SK-N-MC (cell line): Measurements from ENCODE around the gene ANKS1B.

Experiments
- DNase-seq: peaks from one replicate; pipeline ENCODE4 v3.0.0-alpha.2; 2011; ENCODE audit warnings: low read depth, low spot score
- H3K27ac ChIP-seq: fragments of 200-600 bp; sonication (generic); 2 replicates; pipeline ENCODE4 v1.5.1; 2016; ENCODE audit warnings: mixed run types
- H3K36me3 ChIP-seq: fragments of 200-600 bp; sonication (generic); 2 replicates; pipeline ENCODE4 v1.6.1; 2017; ENCODE audit warnings: antibody characterized with exemption, low read length, mixed read lengths; ENCODE audit not compliant: insufficient read depth
- H3K4me3 ChIP-seq: fragments of 200-600 bp; sonication (generic); 2 replicates; pipeline ENCODE4 v1.5.1; 2016
- H3K9ac ChIP-seq: fragments of 200-600 bp; sonication (generic); 2 replicates; pipeline ENCODE4 v1.8.0; 2017; ENCODE audit warnings: mixed run types, mixed read lengths; ENCODE audit not compliant: insufficient read length
- H3K9me3 ChIP-seq: fragments of 200-600 bp; sonication (generic); 2 replicates; pipeline ENCODE4 v1.6.1; 2017; ENCODE audit warnings: low read depth, mild to moderate bottlenecking, antibody characterized with exemption, low read length, moderate library complexity, mixed read lengths
- EZH2 ChIP-seq: fragments of 200-600 bp; sonication (generic); IDR thresholded peaks from one replicate; pipeline ENCODE4 v1.6.1; 2017; ENCODE audit warnings: antibody characterized with exemption
- FOXP2 ChIP-seq: optimal IDR thresholded peaks from 2 replicates; pipeline ENCODE3; 2011; ENCODE audit warnings: mild to moderate bottlenecking, moderate library complexity; ENCODE audit not compliant: insufficient read depth; ENCODE audit errors: extremely low read length, control extremely low read depth
- POLR2AphosphoS5 ChIP-seq: IDR thresholded peaks from 2 replicates; pipeline ENCODE4 v1.6.1; 2012; ENCODE audit warnings: mild to moderate bottlenecking, low read depth, low read length, borderline replicate concordance

The ANKS1B gene

DNA sequence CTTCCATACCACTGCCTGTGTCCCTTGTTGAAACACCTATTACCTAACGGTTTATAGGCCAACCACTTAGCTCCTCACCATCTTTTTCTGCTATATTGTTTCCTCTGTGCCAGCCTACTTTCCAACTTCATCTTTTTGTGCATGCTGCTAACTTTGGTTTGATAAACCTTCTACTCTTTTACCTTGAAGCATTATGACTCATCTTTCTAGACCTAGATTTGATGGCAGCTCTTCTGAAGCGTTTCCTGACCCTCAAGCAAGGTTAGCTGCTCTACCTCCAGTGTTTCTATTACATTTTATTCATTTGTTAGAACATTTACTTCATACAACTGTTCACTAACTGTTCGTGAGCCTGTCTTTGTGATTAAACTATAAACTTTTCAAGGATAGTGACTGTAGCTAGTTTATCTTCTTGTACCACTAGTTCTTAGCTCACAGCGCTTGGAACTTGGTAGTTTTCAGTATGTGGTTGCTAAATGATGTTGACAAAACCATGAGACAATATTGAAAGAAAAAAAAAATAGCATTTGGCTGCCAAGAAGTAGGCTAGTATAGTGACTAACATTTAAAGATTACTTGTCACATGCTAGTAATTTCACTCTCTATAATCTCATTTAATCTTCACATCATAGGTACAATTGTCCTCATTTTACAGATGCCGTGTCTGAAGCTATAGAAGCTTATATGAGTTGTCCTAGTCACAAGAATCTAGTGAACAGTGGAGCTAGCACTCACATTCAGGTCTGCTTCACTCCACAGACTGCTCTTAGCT is 1260.2 kb downstream of the ANKS1B start:
- TF ChIP-seq EZH2 (no peak), FOXP2 (no peak), POLR2AphosphoS5 (no peak)
- H3K27ac ChIP-seq, result no peak overlapping the region
- H3K4me3 ChIP-seq, result no peak overlapping the region
- H3K9me3 ChIP-seq, result no peaks in the 10 kb centered on the region
- no peak for DNase-seq
- no peak overlapping the region for H3K9ac ChIP-seq
- peaks cover 6% of the 10 kb centered on the region; the same call in 1 of the 2 replicates for H3K36me3 ChIP-seq

DNA sequence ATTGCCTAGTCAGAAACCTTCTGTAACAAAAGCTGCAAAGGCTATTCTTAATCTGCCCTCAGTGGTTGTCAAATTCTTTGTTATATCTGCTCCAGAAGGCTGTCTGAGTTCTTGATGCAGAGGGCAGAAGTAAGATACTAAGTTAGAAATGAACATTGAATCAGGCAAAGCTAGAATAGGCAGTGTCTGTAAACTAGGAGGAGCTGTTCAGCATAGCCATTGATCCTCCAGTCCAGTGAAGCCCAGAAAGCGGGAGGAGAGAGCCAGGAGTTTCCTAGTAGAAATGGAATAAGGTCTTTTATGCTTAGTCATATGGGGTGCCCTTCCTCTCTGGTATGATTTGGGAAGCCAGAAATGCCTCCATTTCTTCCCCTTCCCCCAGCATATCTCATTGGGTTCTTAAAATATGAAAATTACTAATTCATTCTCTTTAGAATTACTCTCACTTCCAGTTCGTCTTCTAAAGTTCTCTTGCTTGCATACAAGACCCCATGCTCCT is 1263.5 kb downstream of the ANKS1B start:
- no peak for DNase-seq
- Histone ChIP-seq H3K36me3 (0 out of 2 replicates have a peak, but pooled peaks cover 2% of the 10 kb centered on the region), H3K9me3 (no peaks in the 10 kb centered on the region), H3K4me3 (no peak overlapping the region), H3K9ac (no peak overlapping the region), H3K27ac (no peak overlapping the region)
- TF ChIP-seq POLR2AphosphoS5 (no peak), FOXP2 (no peak), EZH2 (no peak)

DNA sequence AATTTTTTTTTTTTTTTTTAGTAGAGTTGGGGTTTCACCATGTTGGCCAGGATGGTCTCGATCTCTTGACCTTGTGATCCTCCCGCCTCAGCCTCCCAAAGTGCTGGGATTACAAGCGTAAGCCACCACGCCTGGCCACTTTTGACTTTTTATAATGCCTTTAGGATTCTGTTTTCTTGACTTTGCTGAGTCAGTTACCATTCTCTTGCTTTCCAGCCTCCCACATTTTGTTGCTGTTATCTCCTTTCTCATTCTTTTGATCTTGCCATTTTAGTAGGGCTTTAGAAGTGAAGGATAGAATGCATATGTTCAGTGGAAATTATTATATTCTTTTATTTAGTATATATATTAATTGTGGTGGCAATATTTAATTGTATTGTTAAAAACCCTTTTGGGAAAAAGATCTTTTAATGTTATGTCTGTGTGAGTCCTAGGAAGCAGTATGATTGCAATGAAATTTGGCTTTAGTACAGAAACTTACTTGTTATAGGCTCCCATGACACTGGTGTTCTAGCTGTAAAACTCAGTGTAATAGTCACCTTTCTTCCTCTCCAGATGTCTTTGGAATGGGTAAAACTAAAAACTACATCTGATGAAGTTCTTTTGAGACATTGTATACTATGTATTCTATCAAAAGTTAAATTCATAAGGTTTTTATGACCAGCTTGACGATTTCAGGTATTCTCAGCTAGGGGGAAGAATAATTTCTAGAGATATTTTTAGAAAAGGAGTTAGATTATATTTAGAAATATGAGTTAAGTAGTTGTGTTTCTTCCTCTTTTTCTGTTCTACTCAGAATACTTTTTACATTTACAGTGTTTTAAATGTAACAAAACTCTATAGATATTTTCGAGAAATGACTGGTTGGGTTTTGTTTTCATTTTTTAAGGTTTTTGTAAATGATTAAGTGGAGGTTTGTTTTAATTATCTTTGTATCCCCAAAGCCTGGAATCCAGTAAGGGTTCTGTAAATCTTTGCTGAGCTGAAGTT is 1264.9 kb downstream of the ANKS1B start:
- Histone ChIP-seq H3K36me3 (no peaks in the 10 kb centered on the region; the same call in 1 of the 2 replicates), H3K27ac (no peak overlapping the region), H3K9ac (no peak overlapping the region), H3K4me3 (no peak overlapping the region), H3K9me3 (no peaks in the 10 kb centered on the region)
- no peak for DNase-seq
- no peak for TF ChIP-seq POLR2AphosphoS5
- no peak for TF ChIP-seq EZH2
- no peak for TF ChIP-seq FOXP2

DNA sequence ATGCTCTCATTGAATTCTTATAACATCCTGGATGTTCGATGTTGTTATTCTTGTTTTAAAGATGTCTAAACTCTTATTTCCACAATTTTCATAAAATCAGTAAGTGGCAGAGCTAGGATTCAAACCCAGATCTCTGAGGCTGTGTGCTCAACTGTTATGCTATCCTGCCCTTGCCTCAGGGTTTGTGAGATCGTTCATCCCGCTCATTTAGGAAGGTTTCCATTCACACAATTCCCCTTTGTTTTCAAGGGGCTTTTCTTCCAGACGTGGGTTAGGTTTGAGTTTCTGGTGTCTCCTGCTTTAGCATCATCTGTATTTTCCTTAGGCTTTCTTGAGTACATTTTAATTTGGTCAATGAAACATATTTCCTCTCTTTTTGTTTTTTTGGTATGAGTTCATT is 1270.3 kb downstream of the ANKS1B start:
- Histone ChIP-seq H3K9me3 (no peaks in the 10 kb centered on the region), H3K36me3 (no peaks in the 10 kb centered on the region; the same call in none of the 2 replicates), H3K9ac (no peak overlapping the region), H3K4me3 (no peak overlapping the region), H3K27ac (no peak overlapping the region)
- no peak for DNase-seq
- TF ChIP-seq POLR2AphosphoS5, result no peak
- TF ChIP-seq FOXP2, result no peak
- no peak for TF ChIP-seq EZH2

DNA sequence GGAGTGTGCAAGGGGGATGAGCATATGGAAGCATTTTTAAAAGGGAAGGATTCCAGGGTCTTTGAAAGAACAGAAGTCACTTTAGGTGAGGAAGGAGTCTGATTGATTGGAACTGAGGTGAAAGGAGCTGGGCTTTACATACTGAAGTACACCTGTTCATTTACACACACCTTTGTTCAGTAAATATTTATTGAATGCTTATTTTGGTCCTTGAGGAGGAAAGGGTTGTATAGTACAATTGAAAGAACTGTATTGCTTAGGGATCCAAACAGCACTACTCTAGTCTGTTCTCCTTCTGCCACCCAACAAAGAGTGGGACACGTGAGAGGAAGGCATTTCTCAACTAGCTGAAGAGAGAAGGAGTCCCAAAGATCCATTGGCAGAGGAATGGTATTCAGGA is 1275.7 kb downstream of the ANKS1B start:
- Histone ChIP-seq H3K4me3 (no peak overlapping the region), H3K36me3 (no peaks in the 10 kb centered on the region; the same call in 1 of the 2 replicates), H3K9ac (no peak overlapping the region), H3K27ac (no peak overlapping the region), H3K9me3 (no peaks in the 10 kb centered on the region)
- TF ChIP-seq EZH2 (no peak), FOXP2 (no peak), POLR2AphosphoS5 (no peak)
- no peak for DNase-seq

DNA sequence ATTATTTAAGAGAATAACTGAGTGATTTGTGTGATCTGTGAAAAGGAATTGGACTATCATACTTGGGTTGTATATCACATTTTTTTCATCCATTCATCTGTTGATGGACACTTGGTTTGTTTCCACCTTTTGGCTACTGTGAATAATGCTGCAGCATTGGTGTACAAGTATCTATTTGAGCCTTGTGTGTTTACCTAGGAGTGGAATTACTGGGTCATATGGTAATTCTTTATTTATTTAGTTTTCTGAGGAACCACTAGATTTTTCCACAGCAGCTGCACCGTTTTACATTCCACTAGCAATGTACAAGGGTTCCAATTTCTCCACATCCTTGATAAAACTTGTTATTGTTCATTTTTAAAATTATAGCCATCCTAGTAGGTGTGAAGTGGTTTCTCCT is 1283.6 kb downstream of the ANKS1B start:
- Histone ChIP-seq H3K9me3 (no peaks in the 10 kb centered on the region), H3K4me3 (no peak overlapping the region), H3K36me3 (no peaks in the 10 kb centered on the region), H3K27ac (no peak overlapping the region), H3K9ac (no peak overlapping the region)
- no peak for DNase-seq
- no peak for TF ChIP-seq POLR2AphosphoS5
- TF ChIP-seq FOXP2, result no peak

DNA sequence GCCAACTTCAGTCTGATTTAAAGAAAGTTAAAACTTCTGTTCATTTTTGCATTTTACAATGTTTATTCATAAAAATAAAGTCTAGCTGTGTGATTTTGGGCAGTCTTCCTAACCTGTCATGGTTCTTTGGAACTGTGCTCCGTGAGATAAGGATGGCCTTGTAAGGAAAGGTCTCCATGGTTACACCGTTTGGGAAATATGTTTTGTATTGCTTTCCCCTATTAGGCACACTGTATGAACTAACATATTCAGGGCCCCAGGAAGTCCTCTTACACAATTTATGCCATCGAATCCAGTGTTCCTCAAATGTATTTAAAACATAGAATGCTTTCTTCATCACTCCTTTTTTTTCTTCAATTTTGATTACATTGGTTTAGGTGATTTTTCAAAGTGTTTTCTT is 1285.2 kb downstream of the ANKS1B start:
- Histone ChIP-seq H3K27ac (no peak overlapping the region), H3K9me3 (no peaks in the 10 kb centered on the region), H3K9ac (no peak overlapping the region), H3K36me3 (no peaks in the 10 kb centered on the region), H3K4me3 (no peak overlapping the region)
- no peak for DNase-seq
- TF ChIP-seq FOXP2 (no peak), EZH2 (no peak), POLR2AphosphoS5 (no peak)
